ENCODE results near the gene CEP170B.

CEP170B gene

DNA sequence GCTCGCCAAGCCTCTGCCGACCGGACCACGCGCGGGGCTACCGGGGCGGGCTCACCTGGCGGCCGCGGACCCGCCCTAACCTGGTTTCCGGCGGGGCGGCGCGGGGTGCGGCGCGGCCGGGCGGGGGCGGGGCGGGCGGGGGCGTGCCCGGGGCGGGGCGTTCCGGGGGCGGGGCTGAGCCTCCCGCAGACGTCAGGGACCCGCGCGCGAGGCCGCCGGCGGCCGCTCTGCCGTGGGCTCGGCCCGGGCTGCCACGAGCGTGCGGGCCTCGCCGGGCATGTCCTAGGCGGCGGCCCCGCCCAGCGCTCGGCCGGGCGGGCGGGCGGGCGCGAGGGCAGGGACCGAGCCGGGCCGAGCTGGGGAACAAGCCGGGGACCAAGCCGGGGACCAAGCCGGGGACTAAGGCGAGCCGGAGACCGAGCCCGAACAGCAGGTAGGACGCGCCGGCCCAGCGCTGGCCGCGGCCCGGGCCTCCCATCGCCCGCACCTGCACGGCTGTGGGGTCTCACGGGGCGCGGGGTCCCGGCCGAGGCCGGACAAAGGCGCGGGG is at the start of gene CEP170B:
Gene CEP170B (plus strand): TSS at position 188 of the 550 bp plus-strand sequence. CDS start 3,183 bp downstream, outside the sequence.
- Histone ChIP-seq H3K27me3 (replicated peaks) (peaks cover 9% of the 10 kb centered on the region), H3K36me3 (replicated peaks) (no peaks in the 10 kb centered on the region), H3K27ac (peak within 1 kb of the TSS; percentile 20), H3K4me3 (ENCODE audit: low read depth, low read length) (peak within 1 kb of the TSS; percentile 71)
- TF ChIP-seq CTCF (IDR thresholded peaks at IDR 0.05; ENCODE audit: low read depth, low read length, missing control alignments) = no peak
- in situ Hi-C loops (cut with HindIII; ENCODE audit: low pct_ligation_motif_present, low sequenced_read_pairs) = no loop called here
- DNase-seq = no peak

DNA sequence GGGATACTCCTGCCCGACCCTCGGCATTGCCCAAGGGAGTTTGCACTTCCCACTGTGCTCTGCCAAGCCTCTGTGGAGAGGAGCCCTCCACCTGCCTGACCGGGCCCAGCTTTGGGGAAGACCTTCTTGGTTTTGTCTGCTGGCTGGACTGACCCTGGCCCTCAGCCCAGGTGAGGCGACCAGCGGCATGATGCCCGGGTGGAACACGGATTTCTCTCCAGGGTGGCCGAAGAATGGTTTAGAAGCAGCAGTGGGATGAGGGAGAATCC is 48.5 kb upstream of the CEP170B start:
- in situ Hi-C loops (cut with HindIII; ENCODE audit: low pct_ligation_motif_present, low sequenced_read_pairs) = no loop called here
- no peak for DNase-seq
- Histone ChIP-seq H3K4me3 (ENCODE audit: low read depth, low read length) (peak overlapping the region; percentile 78), H3K36me3 (replicated peaks) (no peaks in the 10 kb centered on the region), H3K27ac (no peak overlapping the region), H3K27me3 (replicated peaks) (no peaks in the 10 kb centered on the region)
- no peak for TF ChIP-seq CTCF (IDR thresholded peaks at IDR 0.05; ENCODE audit: low read depth, low read length, missing control alignments)

GRCh38 chr14:104817930-104818713 is 46.9 kb upstream of the CEP170B start:
- H3K27ac ChIP-seq = no peak overlapping the region
- no peaks in the 10 kb centered on the region for H3K27me3 ChIP-seq (replicated peaks)
- no peaks in the 10 kb centered on the region for H3K36me3 ChIP-seq (replicated peaks)
- in situ Hi-C loops (cut with HindIII; ENCODE audit: low pct_ligation_motif_present, low sequenced_read_pairs) = no loop called here
- H3K4me3 ChIP-seq (ENCODE audit: low read depth, low read length) = no peak overlapping the region
- no peak for TF ChIP-seq CTCF (IDR thresholded peaks at IDR 0.05; ENCODE audit: low read depth, low read length, missing control alignments)
- no peak for DNase-seq

- H3K36me3 ChIP-seq (replicated peaks) = no peaks in the 10 kb centered on the region
- no peak for TF ChIP-seq CTCF (IDR thresholded peaks at IDR 0.05; ENCODE audit: low read depth, low read length, missing control alignments)
- no peaks in the 10 kb centered on the region for H3K27me3 ChIP-seq (replicated peaks)
- in situ Hi-C loops (cut with HindIII; ENCODE audit: low pct_ligation_motif_present, low sequenced_read_pairs) = no loop called here
- H3K4me3 ChIP-seq (ENCODE audit: low read depth, low read length) = no peak overlapping the region
- H3K27ac ChIP-seq = no peak overlapping the region
- DNase-seq = no peak
These were observed 46.3 kb upstream of the CEP170B start for GRCh38 chr14:104818714-104819161.

GRCh38 chr14:104819361-104819781 is 45.7 kb upstream of the CEP170B start:
- H3K36me3 ChIP-seq (replicated peaks) = no peaks in the 10 kb centered on the region
- no peak for DNase-seq
- in situ Hi-C loops (cut with HindIII; ENCODE audit: low pct_ligation_motif_present, low sequenced_read_pairs) = no loop called here
- H3K4me3 ChIP-seq (ENCODE audit: low read depth, low read length) = no peak overlapping the region
- no peak for TF ChIP-seq CTCF (IDR thresholded peaks at IDR 0.05; ENCODE audit: low read depth, low read length, missing control alignments)
- no peaks in the 10 kb centered on the region for H3K27me3 ChIP-seq (replicated peaks)
- no peak overlapping the region for H3K27ac ChIP-seq

Measured in brain microvascular endothelial cell (primary cell).